ENCODE data around the gene TRIM50.
"Not testable (repeated sequence)": the region's sequence is repeated elsewhere in the genome, so short reads cannot be mapped to it uniquely, and the experiment has no call there.

DNA sequence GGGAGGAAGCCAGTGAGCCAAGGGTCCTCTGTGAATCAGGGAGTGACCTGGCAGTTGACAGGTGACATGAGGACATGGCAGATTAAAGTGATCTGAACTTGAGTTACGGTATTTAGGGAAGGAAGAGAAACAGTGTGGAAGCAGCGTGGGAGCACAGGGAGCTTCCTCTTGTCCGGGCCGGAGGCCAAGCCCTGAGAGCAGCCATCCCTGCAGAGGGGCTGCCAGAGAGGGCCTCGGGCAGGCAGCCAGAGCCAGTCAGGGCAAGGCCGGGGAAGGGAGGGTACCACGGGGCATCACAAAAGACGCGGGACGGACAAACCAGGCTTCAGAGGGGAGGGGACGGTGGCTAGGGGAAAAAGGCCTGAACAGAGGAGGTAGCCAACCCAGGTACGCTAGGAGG lies 28.1 kb downstream of the TRIM50 start:
- TF ChIP-seq, protein P1, sequence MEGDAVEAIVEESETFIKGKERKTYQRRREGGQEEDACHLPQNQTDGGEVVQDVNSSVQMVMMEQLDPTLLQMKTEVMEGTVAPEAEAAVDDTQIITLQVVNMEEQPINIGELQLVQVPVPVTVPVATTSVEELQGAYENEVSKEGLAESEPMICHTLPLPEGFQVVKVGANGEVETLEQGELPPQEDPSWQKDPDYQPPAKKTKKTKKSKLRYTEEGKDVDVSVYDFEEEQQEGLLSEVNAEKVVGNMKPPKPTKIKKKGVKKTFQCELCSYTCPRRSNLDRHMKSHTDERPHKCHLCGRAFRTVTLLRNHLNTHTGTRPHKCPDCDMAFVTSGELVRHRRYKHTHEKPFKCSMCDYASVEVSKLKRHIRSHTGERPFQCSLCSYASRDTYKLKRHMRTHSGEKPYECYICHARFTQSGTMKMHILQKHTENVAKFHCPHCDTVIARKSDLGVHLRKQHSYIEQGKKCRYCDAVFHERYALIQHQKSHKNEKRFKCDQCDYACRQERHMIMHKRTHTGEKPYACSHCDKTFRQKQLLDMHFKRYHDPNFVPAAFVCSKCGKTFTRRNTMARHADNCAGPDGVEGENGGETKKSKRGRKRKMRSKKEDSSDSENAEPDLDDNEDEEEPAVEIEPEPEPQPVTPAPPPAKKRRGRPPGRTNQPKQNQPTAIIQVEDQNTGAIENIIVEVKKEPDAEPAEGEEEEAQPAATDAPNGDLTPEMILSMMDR (IDR thresholded peaks at IDR 0.05): not testable (repeated sequence)
- TF ChIP-seq POLR2AphosphoS5 (IDR thresholded peaks at IDR 0.05; ENCODE audit: low read depth, low read length): not testable (repeated sequence)
